ENCODE data around the gene APOH.

The APOH gene

DNA sequence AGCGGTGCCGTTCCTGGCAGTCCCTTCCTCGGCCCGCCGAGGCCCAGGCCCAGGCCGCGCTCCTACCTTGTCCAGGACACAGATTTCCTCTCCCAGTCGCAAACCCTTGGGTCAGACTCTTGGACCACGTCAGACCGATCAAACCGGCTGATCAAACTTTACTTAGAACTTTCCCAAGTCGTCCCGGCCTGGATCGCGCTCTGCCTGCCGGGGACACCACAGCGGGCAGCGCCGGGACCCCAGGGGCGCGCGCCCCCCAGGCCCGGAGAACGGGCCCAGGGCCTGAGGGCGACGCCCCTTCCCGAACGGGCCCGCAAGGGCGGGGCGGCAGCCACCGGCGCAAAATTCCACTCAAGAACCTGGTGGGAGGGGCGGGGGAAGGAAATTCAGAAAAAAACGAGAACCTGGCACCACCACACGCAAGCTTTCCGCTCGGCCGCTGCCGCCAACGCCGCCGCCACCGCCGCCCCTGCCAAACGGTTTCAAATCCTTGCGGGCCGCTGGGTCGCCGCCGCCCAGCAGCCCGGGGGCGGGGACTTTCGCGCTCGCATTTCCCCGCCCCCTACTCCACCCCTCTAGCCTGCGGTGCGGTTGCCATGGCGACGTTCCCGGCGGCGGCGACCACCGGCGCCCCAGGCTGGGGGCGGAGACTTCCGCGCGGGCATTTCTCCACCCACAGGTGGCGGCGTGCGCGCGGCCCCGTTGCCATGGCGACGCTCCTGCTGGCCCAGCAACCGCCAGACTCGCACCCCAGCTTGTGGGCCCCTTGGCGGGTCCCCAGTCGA, 37.4 kb downstream of the APOH start, which contains the start of gene CEP112:
Gene CEP112, minus strand, starts transcription at position 541 of the 785 bp plus-strand sequence.
- peak; percentile 84 for DNase-seq (ENCODE audit: low read depth)

DNA sequence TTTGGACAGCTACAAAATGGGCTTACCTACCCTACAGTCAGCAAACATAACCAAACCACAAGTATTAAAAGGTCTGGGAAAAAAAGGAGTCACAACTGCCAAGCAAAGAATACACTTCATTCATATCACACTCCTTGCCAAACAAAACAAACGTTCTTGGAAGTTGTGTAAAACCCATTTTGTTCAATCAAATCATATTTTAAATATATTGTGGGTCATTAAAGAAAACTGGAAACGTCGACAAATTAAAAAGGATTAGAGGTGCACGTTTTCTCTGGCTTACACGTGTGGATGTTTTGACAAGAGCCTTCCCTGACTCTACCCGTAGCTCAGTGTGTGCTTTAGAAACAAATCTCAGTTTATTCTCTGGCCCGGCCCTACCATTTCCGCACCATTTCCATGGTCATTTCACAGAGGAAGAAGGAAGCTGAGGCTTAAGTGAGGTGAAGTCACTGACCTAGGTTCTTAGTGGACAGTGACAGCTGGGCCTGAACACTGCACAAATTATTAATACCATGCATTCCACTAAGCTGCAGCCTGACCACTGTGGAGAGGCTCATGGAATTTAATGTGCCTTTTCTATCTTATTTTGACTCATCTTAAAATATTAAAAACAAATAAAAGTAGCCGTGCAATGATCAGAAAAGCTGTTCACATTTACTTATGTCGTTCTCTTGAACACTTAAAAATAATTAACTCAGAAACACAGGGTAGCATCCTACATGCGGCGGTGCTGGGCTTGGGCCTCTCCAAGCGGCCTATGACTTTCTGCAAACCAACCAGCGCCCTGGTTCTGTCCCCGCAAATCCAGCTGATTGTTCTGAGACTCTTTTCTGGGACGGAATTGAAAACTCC, 38.2 kb downstream of the APOH start:
- DNase-seq (ENCODE audit: low read depth): no peak

DNA sequence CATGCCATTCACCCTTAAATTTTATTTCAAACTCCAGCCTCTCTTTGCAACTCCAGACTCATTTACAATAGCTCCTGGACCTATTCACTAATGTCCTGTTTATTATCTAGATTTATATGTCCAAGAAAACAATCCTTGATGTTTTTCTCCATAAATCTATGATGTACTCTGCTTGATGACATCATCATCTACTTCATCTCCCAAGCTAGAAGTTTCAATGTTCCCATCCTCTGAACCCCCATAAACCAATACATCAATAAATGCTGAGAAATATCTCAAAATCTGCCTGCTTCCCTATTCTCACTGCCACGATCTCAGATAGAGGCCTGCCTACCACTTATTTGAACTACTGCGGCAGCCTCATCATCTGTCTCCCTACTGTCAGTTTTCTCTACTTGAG, 41.5 kb downstream of the APOH start:
- DNase-seq (ENCODE audit: low read depth): no peak

DNA sequence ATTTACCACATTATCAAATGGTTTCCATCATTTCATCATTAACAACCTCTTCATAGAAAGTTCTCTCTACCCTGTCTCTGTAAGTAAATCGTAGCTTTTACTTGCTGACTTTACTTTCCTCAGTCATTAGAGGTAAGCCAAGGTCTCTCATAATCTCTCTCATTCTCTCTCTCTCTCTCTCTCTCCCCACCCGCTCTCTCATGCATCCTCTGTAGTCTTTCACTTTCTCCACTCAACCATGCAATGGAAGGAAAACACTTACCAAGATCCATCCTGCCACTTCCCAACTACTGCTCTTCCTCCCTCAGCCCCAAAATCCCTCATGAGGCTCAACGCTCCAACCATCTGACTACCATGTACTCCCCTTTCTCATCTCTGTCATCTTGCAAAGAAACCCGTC, 43.4 kb downstream of the APOH start:
- DNase-seq (ENCODE audit: low read depth): no peak

DNA sequence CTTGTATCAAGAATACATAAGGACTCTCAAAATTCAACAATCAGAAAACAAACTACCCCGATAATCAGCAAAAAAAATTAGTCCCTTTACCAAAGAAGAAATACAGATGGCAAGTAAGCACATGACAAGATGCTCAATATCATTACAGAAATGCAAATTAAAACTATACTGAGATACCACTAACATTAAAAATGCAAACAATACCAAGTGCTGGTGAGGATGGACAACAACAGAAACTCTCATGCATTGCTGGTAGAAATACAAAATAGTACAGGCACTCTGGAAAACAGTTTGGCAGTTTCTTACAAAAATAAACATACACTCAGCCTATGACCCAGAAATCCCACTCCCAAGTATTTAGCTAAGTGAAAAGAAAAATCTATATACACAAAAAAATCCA, 44.8 kb downstream of the APOH start:
- no peak for DNase-seq (ENCODE audit: low read depth)

DNA sequence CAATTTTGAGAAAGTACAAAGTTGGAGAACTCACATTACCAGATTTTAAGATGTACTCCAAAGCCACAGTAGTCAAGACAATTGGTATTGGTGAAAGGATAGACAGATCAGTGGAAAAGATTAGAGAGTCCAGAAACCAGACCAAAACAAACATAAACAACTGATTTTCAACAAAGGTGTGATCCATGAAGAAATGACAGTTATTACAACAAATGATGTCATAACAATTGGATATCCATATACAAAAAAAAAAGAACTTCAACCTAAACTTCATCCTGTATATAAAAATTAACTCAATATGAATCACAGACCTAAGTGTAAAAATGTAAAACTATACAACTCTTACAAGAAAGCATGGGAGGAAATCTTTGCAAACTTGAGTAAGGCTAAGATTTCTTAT, 45.7 kb downstream of the APOH start:
- no peak for DNase-seq (ENCODE audit: low read depth)

DNA sequence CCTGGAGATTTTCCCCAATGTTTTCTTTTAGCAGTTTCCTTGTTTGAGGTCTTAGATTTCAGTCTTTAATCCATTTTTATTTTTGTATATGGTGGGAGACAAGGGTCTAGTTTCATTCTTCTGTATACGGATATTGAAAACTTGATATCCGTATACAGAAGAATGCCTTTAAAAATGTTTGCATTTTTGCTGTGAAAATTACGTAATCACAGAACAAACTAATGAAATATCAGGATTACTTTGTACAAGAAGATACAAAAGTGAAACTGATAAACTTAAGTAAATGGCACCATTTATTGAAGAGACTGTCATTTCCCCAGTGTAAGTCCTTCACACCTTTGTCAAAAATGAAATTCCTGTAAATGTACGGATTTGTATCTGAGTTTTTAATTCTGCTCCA, 50.6 kb downstream of the APOH start:
- DNase-seq (ENCODE audit: low read depth): no peak

DNA sequence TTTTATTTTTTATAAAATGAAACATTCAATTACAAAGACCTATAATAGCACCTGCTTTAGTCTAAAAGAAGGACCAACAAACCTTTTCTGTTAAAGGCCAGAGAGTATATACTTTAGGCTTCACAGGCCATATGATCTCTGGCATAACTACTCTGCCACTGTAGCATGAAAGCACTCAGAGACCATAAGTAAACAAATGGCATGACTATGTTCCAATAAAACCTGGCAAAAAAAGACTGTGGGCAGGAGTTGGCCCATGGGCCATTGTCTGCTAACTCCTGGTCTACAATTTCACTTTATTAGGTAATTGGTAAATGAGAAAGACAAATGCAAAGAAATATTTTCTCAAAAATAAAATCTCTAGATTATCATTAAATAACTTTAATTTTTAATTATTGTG, 52.2 kb downstream of the APOH start:
- no peak for DNase-seq (ENCODE audit: low read depth)

DNA sequence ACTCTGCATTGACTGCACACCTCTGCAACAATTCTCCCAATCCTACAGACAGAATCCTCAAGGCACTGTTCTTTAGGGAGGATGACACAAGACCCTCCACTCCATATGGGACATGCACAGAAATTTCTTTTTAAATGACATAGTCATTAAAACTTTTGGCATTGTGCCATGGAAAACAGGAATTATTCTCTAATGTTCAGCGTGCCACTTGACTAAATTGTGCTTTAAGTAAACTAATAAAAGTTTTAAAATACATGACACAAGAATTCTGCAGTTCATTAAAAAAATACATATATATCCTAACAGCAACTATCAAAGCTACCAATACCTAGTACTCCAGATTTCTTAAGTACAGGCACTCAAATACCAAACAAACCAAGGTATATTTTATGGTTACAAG, 53.3 kb downstream of the APOH start:
- DNase-seq (ENCODE audit: low read depth): no peak

DNA sequence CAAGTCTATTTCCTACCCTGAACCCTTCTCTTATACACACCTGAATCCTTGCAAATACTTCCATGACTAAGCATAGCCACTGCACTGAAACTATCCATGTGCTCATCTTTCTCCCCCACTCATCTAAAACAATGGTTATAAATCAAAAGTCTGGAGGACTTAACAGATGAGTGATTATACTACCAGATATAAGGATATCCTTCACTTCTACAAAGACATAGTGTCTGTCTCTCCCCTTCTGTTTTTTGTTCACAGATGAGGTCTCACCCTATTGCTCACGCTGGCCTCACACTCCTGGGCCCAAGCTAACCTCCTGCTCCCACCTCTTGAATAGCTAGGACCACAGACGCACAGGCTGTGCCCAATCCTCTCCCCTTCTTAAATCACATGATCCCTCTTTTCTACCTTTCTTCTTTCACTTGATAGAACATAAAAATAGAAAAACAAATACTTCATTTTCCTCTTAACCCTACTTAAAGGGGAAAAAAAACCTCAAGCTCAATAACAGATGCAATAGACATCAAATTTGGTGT, 56.5 kb downstream of the APOH start:
- no peak for DNase-seq (ENCODE audit: low read depth)

DNA sequence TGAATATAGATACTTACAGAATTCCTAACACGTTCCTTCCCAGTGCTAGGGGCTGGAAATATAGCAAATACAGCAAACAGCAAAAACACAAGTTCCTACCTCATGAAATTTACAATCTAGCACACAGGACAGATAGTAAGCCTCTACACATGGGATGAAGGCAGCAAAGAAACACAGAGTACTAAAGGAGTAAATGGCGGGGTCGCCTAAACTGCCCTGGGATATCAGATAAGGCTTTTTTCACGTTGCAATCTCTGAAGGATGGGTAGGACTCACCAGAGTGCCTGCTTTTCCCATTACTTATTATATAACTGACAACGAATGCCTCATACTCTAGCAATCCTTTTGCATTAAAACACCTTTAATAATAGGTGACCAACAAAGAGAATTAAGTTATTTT, 57.1 kb downstream of the APOH start:
- no peak for DNase-seq (ENCODE audit: low read depth)

DNA sequence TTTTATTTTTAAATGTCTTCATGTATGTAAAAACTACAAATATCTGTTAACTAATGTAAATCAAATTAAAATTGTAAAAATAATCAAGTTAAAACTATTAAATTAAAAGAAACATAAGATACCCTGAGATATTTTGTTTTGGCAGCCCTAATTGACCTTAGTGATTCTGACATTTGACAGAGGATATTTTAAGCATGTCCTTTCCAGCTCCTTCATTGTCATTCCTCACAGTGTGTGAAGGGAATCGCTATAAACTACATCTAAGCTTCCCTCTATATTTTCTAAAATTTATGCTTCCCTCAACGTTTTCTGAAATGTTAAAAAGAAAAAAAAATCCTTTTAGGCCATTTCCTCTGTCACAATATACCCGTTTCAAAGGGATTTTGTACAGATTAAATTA, 57.5 kb downstream of the APOH start:
- DNase-seq (ENCODE audit: low read depth): no peak

DNA sequence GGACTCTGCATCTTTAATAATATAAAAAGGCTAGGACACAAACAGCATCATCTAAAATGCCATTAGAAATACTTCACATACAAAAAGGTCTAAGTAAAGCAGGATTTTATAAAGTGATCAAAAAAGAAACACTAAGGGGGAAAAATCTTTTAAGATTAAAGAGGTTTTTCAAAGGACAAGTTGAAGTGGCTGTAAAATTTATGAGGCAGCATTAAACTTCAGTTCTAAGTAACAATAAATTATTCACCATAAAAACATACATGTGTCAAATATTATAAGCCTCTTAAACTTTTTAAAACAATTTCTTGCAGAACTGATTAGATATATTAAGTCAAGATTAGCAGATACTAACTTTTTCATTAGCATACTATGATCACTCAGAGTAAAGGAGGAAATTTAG, 58.0 kb downstream of the APOH start:
- no peak for DNase-seq (ENCODE audit: low read depth)

DNA sequence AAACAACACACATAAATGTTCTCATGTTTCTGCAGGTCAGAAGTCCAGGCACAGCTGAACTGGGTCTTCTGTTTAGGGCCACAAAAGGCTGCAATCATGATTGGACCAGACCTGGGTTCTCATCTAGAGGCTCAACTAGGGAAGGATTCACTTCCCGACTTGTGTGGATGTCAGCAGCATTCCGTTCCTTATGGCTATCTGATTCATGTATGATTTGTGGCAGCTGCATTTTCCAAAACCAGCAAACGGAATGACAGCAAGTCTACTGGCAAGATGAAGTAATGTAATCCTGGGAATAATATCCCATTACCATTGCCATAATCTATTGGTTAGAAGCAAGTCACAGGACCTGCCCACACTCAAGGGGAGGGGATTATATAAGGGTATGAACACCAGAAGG, 59.4 kb downstream of the APOH start:
- no peak for DNase-seq (ENCODE audit: low read depth)

DNA sequence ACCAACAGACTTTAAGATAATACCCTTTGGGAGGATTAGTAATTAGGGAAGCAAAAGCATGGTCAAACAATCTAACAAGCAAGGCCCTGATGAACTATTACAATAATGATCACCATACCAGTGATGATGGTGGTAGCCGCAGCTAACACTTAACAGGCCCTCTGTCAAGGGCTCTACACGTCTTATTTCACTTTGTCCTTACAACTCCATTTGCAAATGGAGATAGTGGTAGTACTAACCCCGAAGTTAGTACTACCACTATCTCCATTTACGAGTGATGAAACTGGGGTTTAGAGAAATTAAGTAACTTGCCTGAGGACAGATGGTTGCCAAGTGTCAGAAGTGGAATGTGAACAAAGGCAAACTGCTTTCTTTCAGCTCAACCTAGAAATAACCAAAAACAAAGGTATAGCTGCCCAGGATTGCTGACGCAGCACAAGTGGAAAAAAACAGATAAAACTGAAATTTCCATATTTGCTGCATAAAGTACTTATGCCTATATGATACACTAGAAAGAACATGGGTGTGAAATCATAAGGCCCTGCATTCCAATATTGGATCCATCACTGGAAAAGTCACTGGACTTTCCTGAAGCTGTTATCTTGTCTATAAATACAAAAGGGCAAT, 61.9 kb downstream of the APOH start:
- DNase-seq (ENCODE audit: low read depth): no peak

DNA sequence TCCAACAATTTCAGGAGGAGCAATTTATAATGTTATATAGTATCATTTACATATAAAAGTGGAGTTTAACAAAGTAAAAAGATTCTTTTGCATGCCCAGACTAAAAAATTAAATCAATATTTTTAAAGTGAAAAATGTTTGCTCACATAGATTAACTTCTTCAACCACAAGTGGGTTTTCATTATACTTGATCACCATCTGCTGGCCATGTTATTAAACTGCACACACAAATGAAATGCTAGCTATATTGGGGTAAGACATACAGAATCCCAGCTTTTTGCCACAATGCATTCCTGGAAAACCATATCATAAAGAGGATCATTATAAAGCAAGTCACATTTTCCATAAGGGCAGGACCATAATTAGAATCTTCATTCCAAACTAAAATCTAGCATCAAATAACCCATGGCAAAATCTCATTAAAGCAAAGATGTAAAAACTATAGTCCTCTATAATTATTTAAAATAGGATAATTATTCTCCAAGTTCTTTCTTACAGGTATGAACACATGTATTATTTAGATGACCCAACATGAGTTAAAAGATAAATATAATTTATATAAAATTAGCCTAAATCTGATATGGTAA, 63.6 kb downstream of the APOH start:
- no peak for DNase-seq (ENCODE audit: low read depth)

Measured in activated T-helper 9 cell treated with anti-CD3 and anti-CD28 coated beads, Interleukin-2, amount 50 U/mL, for 16 hours (primary cell).